Right hindlimb (tissue), 1 donor: ENCODE data around the gene NRAP.

ENCODE experiments used
- DNase-seq: peaks from one replicate; pipeline ENCODE4 v3.0.0-alpha.2; 2018

The NRAP gene

DNA sequence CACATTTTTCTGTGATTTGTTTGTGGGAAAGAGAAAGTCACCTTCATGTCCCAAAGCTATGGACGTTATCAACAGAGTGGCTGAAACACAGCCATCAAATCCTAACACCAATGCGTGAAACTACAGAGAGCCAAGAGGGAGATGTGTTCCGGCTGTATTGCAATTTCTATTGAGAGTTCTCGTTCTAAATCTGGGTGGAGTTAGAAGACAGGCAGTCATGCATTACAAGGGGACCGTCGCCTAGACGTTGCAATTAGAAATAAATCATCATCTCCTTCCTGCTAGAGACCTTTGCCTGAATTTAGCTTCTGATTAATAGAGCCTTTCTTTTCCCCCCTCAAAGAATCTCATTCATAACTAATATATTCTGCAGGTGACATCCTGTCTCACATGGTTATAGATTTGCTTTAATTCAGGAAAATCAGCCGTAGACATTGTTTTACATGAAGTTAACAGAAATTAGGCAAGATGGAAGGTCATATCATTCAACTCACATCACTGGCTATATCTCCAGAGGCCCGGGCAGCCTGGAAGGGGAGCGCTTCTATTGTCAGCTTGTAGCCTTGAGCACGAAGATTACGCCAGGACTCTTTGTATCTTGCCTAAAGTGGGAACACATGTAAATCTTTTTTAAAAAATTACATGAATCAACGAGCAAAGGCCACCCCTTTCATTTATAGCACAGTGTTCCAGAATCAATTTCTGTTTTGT lies 58.4 kb downstream of the NRAP start:
- DNase-seq: no peak

DNA sequence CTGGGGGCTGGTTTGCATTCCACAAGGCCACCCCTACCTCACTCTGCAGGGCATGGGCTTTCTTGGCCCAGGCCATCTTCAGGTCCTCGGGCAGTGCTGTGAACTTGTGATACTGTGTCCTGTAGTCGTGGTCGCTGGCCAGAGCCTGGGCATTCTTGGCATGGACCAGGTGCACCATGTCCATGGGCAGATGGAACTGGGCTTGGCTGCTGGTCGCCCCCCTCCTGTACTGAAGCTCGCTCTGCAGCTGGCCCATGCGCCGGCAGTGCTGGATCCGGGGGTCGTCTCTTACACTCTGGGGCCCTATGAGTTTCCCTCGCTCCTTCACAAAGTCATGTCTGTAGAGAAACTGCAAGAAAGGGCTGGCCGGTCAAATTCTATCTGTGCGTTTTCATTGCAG lies 59.3 kb downstream of the NRAP start:
- no peak for DNase-seq

DNA sequence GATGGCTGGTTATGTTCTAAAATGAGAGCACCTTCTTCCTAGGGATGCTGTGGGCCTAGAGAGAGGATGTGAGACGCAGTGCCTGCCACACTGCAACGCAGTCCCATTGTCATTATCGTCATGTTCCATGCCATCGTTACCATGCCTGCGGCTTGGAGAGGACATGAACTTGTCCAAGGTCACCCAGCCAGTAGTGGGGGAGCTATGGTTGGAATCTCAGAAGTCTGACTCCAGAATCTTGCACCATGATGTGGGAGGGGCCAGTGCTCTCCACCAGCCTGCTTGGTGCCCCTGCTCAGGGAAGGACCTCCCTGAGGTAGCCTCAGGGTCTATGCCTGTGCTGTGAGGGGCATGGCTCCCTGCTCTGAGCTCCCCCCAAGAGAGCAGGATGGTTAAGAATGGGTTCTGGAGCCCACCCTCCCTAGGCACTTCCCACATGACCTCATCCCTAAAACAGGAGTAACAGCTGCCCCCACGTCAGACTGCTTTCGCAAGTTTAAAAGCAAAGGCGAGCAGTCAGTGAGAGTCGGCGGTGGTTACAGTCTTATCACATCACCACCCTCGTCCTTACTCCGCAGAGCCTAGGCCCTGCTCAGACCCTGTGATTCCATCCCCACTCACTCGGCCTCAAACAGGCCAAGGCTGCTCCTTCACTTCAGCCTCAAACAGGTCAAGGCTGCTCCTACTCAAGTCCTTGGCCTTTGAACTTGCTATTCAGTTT lies 60.6 kb downstream of the NRAP start:
- no peak for DNase-seq

DNA sequence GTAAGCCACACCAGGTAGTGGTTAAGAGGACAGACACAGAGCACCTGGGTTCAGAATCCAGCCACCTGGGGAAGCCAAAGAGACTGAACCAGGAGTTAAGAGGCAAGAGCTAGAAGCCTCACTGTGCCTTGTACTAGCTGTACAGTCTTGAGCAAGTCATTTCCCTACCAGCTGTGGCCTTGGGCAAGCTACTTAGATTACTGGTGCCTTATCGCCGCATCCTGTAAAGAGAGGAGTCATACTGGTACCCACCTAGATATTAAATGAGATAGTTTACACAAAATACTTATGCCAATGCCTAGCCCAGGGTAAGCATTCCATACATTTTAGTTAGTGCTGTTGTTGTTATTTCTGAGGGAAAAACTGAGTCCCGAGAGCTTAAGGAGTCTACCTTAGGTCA lies 63.3 kb downstream of the NRAP start:
- DNase-seq: no peak

DNA sequence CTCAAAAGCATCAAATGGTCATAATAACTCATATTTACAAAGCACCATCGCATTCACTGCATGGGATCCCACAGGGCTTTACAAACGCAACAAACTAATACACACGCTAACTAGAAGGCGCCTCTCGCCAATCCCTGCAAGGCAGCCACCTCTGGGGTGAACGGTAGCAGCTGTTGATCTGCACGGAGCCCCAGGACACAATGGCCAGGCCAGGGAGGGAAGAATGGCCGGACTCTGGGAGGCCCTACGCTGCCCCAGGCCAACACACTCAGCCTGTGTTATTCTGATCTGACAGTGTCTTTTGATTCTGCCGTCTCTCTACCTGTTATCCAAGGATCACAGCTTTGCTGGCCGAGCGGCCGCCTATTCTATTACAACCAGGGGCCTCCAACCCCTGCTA lies 69.2 kb downstream of the NRAP start:
- DNase-seq: no peak

DNA sequence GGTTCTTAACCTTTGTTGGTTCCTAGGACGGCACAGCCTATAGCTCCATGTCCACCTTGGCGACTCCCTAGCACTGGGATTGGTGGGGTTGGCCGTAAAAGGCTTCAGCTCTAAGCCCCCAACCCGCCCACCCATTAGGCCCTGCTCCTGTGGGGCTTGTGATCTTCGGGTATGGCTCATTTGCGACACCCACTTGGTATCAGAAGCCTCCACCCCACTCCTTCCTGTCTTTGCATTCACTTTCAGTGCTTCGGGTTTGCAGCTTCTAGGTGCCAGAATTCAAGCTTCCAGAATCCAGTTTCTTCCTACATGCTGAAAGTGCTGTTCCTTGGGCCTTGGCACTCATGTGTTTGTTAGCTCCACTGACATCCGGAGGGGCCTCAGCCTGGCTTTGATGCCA lies 71.5 kb downstream of the NRAP start:
- no peak for DNase-seq

DNA sequence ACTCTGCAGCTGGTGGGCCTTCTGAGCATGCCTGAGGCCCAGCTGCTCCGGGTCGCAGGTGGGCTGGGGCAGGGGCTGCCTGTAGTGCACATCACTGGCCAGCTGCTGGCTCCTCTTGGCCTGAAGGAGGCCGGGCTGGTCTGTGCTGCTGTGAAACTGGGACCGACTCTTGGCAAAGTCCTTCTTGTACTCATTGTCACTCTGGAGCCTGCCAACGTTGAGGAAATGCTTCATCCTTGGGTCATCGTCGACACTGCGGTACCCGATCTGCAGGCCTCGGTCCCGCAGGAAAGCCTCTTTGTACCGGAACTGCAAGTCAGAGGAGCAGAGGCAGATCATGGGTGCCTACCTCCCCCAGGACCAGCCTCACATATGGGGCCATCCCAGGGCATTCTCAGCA lies 73.3 kb downstream of the NRAP start:
- DNase-seq: peak; percentile 41

DNA sequence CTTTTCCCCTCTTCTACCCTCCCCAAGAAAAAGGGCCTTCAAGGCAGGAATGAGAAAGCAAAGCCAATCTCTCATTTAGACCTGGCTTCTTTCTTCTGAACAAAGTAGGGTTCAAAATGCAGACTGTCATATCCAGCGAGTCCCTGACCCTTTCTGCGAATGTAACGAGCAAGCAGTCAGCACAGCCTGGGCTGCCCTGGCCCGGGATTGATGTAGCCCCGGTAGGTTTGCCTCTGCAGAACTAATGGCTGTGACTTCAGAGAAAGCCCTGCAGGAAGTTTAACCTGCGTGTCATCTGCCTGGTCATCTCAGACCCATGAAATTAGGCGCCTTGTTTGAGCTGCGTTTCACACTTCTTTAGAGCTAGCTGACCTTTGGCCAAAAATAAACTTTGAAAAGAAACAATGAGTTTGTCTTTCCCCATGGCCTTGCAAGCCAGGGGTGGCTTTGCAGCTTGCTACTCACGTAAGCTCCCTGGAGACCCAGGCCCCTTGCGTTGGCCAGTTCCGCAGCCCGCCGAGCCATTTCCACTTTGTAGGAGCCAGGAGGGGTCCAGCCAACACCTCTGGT lies 74.6 kb downstream of the NRAP start:
- no peak for DNase-seq

DNA sequence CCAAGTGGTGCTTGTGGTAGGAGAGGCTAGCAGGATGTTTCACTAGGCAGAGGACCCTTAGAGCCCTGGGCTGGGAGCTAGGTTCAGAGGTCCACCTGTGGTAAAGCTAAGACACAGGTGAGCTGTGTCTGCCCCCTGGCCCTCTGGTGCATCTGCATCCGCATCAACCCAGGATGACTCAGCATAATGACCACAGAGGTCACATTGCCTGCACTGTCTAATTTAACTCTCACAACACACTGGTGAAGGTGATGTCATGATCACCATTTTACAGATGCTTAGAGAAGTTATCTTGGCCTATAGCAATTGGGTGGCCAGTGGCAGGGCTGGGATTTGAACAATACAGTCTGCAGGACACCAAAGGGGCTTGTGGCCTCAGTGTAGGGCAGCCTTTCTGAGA lies 77.9 kb downstream of the NRAP start:
- no peak for DNase-seq

DNA sequence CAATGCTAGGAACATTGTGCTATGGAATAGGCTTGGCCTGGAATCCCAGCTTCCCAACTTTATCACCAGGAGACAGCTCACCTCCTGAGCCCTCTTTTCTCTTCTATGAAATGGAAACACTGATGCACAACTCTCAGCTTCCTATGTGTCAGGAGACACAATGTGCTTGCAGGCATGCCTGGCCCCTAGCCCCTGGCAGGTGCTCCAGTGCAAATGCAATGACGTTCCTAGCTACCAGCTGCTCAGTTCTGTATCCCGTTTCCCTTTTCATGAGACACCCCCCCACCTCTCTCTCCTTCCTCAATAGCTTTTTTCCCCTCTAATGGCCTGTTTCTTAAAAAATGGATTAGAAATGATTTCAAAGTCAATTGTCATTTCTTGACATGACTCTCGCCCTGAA lies 80.3 kb downstream of the NRAP start:
- DNase-seq: peak; percentile 47

DNA sequence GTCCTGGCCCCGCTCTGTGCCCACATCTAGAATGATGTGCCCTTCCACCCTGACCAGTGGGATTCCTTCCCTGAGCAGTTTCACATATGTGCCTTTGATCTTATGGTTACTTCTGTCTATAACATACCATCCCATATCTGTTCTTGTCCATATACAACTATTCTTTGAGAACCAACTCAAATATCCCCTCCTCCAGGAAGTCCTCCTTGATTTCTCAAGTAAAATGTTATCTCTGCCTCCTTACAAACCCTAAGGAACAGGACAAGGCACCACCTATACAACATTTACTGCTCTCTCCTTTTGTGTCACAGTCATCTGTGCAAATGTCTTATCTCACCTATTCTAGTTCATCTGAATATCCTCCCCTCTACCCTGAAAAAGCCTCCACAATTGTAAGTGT lies 82.7 kb downstream of the NRAP start:
- DNase-seq: no peak

DNA sequence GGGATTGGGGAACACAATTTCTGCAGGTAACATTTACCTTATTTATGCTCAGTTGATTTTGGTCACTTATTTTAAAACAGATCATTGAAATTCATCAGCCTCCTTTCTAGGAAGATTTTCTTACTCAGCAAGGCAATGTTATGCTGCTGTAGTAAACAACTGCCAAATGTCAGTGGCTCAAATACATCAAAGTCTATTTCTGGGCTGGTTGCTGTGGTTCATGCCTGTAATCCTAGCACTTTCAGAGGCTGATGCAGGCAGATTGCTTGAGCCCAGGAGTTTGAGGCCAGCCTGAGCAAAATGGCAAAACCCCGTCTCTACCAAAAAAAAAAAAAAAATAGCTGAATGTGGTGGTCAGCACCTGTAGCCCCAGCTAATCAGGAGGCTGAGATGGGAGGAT lies 85.1 kb downstream of the NRAP start:
- no peak for DNase-seq

DNA sequence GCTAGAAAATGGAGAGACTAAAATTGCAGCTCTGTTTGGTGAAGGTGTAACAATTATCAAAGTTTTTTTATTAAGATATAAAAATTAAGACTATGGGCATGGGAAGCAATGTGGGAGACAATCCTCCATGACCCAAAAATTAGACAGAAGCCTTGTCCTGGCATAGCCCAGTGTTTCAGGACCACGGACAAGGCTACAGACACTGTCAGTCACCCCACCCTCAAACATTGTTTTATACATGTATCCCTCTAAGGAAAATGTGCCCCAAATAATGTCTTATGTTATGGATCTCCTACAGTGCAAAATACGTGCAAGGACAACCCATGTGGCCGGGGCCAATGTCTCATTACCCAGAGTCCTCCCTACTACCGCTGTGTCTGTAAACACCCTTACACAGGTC lies 87.0 kb downstream of the NRAP start:
- DNase-seq: peak; percentile 68

DNA sequence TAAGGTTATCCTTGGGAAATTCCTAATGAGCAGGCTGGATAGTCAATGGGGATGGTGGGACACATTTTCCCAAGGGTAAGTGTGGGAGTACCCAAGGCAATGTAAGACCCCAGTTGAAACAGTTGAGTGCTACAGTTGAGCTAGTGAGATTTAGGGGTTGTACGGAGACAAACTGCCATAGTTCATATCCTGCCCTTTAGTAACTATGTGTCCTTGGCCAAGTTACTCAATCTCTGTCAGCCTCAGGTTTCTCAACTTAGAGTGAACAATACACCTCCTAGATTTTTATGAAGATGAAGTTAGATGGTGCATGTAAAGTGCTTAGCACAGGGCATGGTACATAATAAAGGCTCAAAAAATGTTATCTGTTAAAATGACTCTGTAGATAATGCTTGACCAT lies 90.5 kb downstream of the NRAP start:
- no peak for DNase-seq

DNA sequence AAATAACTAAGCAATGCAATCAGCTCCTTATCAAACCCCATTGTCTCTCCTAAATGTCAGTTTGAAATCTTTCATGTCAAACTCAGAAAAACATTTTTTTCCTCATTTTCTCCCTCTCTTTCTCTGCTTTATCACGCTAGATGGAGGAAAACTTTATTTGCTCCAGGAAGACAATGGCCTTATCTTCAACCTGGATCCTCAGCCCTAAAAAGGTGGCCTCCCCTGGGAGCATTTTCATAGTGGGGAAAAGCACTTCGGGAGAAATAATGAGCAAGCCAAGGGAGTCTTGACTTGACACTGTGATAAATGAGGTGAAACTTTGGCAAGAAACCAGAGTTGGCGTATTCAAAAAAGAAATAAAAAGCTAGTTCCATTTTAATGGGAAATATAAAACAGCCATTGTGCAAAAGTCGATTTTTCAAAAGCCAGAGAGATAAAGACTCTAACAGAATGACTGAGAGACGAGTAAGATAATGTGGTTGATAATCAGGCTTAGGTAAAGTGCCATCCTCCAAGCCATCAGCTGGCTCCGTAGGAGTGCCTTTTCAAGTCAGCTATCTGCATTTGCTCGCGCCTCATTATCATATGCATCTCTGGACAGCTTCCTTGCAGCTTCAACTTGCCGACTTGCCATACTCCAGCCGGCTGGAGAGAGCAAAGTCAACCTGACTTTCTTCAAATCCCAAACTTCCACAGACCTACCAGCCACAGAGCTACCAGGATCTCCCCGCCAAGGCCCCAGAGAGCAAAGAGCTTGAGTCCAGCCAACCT lies 91.1 kb downstream of the NRAP start:
- no peak for DNase-seq

DNA sequence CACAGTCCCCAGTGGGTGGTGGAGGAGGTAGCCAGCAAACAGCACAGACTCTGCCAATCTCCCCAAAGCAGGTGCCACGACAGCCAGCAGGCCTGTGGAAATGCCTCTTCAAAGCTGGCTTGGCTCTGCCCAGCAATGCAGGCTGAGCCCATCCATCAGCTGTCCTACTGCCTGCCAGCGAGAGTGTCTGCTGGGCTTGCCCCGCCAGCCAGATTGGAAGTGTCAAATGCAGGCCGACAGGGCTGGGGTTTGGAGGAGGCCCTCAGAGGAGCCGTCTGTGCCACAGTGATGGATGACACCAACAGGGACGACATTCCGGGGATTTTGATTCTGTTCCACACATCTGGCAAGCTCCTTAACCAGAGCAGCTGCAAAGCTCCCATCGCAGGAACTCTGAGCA lies 94.3 kb downstream of the NRAP start:
- peak; percentile 84 for DNase-seq

DNA sequence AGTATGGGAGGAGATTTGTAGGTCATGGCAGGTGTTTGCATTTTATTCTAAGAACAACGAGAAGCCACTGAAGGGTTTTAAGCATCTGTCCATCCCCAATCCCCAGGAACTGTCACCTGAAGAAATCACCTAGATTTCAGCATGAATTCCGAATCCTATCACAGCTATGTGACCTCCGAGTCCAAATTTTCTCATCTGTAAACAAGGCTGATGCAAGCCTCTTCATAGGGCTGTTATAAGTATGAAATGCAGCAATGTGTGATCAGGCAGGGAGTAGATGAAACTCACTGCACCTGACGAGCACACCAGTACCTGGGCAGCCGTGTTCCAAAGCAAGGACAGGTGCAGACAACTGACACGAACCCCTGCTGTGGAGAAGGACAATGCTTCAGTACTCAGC lies 97.0 kb downstream of the NRAP start:
- no peak for DNase-seq

DNA sequence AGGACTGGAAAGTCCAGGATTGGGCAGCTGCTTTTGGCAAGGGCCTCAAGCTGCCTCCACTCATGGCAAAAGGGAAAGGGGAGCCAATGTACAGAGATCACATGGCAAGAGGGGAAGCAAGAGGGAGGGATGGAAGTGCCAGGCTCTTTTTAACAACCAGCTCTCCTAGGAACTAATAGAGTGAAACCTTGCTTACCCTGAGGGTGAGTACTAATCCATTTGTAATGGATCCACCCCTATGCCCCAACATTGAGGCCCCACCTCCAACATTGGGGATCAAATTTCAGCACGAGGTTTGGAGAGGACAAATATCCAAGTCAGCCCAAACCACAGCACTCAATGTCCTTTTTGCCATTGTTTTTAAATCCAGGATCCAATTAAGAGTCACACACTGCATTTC lies 98.5 kb downstream of the NRAP start:
- DNase-seq: no peak

DNA sequence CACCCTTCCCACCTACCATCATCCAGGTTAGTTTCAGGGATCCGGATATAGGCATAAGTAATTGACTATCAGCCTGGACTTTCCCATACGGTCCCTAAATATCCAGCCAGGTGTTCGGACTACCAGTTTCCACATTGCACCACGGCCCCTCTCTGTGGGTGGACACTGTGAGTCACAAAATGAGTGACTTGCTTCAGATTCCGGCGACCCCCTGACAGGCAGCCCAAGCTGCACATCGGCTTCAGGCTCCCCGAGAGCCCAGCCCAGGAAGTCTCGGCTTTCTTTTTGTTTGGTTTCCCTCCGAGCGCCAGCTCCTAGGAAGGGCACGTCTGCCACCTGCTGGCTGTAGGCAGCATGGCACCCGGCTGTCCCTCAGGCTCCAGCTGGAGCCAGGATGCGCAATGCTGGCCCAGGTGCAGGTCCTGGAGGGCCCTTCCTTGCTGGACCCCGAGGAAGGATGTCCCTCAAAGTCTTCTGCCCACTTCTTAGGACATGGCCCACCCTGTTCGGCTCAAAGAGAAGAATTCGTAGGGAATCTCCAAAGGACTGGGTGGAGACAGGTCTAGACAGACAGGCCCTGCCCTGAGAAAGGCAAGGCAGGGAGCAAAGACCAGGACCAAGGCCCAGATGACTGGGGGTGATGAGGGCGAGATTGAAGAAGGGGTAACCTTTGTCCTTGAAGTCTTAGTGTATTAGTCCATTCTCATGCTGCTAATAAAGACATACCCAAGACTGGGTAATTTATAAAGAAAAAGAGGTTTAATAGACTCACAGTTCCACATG lies 100.3 kb downstream of the NRAP start:
- DNase-seq: peak; percentile 84

DNA sequence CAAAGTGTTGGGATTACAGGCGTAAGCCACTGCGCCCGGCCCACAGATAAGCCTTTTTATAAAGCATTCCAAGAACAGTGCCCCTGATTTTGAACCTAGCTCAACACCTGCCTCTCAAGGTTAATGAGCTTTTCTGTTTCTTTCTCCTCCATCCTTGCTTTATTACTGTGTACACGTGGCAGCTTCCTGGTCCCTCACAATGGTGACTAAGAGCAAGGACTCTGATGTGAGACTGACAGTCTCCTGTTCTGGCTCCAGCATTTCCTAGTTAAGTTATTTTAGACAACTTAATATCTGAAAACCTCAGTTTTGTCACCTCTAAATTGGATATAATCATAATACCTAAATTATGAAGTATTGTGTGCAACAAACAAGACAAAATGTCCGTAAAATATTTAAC lies 101.1 kb downstream of the NRAP start:
- no peak for DNase-seq

DNA sequence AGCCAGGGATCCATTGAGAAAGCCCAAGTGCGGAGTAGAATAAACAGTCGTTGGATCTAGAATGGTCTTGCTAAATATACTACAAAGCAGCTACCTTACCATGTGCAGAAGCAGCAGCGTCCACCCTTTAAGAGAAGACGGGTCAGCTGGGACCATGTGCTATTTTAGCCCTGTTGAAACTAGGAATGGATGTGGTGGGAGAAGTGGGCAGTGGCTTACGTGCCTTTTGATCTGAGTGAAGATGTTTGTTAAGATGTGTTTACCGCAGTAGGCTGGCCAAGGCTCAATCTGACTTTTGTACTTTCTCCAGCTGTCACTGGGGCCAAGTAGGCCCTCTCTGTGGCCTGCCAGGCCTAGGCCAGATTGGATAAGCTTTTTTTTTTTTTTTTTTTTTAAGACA lies 101.8 kb downstream of the NRAP start:
- DNase-seq: no peak

DNA sequence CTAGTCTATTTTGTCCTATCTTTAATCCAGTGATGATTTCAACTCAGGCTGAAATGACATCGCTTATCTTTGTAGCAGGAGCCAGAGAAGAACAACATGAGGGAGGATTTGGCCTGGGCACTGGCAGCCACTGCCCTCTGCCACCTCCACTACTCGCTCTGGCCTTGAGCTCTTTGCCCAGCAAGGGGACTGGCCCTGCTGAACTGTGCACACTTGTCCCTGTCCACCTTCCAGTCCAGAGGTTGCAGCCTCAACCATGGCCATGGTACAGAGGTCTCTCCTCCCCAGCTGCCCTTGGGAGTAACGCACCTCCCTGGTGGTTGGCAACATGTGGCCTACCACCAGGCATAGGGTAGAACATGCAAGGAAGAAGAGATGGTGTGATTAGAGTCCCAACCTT lies 102.6 kb downstream of the NRAP start:
- no peak for DNase-seq

DNA sequence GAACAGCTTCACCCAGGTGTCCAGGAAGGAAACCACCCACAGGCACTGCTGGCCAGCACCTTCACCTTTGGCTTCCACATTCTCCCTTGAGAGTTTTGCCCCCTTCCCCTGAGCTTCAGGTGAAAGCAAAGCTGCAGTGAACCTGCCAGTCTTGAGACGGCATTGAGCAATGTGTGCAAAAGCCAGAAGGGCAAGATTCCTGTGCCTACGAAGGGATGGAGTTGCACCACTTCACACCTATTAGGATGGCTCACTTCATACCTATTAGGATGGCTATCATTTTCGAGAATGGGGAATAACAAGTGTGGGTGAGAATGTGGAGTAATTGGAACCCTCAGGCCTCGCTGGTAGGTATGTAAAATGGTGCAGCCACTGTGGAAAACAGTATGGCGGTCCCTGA lies 103.8 kb downstream of the NRAP start:
- DNase-seq: no peak
